ENCODE data around the gene NKX6-2.

GRCh38 chr10:132765435-132765834 lies 20.5 kb downstream of the NKX6-2 start:
- TF ChIP-seq CTCF (conservative IDR thresholded peaks at IDR 0.05) (no peak), ZFX (IDR thresholded peaks at IDR 0.05) (no peak)

Measured in C4-2B (cell line).